Mucosa of descending colon (tissue), 3 donors: ENCODE data around the gene TBRG4. TPM values are rescaled to one million over a fixed set of nuclear protein-coding genes. Genes with fewer than 3 reads are reported as not detected.
"Not testable (repeated sequence)": the region's sequence is repeated elsewhere in the genome, so short reads cannot be mapped to it uniquely, and the experiment has no call there.

Experiments
- ATAC-seq: fragments of 200-7000 bp; cut with Tn5 transposase; one replicate; pipeline ENCODE4 v1.9.1; 2020; ENCODE audit warnings: mild to moderate bottlenecking, moderate library complexity
- DNase-seq, 3 donors: peaks; one replicate each; pipeline ENCODE4 v3.0.0-alpha.2; 2020
- H3K36me3 ChIP-seq: fragments of 200-600 bp; one replicate; pipeline ENCODE4 v1.8.0; 2021; ENCODE audit warnings: low read depth, mild to moderate bottlenecking
- H3K4me1 ChIP-seq: fragments of 200-600 bp; one replicate; pipeline ENCODE4 v1.8.0; 2021; ENCODE audit warnings: low read depth, mild to moderate bottlenecking
- H3K4me3 ChIP-seq: fragments of 200-600 bp; one replicate; pipeline ENCODE4 v1.8.0; 2021; ENCODE audit warnings: mild to moderate bottlenecking
- H3K9me3 ChIP-seq: fragments of 200-600 bp; one replicate; pipeline ENCODE4 v1.8.0; 2021; ENCODE audit warnings: mild to moderate bottlenecking
- intact Hi-C, 2 donors: fragments of 100-400 bp; cut with DNase I in 1 of 2; cut with micrococcal nuclease in 1 of 2; formaldehyde crosslinking; loops; one replicate each; pipeline versions ENCODE4 v1.11.0 to v1.11.1; 2022; cut with DNase I, micrococcal nuclease
- total RNA-seq, 3 donors: library from RNA; stranded (reverse); fragmentation: NEBNext Ultra II Directional in 2 of 3; extraction: Animal tissue kit (Norgen Biotek cat#: 25700) in 2 of 3; gene quantifications; one replicate each; pipeline versions ENCODE4 v1.2.1 to v1.2.4, GENCODE V29; 2021 to 2023
- TF ChIP-seq, protein P1 (sequence below): fragments of 200-600 bp; IDR thresholded peaks from one replicate; pipeline ENCODE4 v1.8.0; 2022; ENCODE audit warnings: antibody characterized with exemption, mild to moderate bottlenecking
- donor health status: DM: no; HTN: no; CAD: no; lungs with moderate emphysema.
- donor health status: DM: no; HTN: no; CAD: no.
- donor health status: DM: no; HTN: yes; CAD: no.

The TBRG4 gene
- total RNA-seq, 3 donors from 2014 or later: 84.0 to 122 (median 85.6) TPM

DNA sequence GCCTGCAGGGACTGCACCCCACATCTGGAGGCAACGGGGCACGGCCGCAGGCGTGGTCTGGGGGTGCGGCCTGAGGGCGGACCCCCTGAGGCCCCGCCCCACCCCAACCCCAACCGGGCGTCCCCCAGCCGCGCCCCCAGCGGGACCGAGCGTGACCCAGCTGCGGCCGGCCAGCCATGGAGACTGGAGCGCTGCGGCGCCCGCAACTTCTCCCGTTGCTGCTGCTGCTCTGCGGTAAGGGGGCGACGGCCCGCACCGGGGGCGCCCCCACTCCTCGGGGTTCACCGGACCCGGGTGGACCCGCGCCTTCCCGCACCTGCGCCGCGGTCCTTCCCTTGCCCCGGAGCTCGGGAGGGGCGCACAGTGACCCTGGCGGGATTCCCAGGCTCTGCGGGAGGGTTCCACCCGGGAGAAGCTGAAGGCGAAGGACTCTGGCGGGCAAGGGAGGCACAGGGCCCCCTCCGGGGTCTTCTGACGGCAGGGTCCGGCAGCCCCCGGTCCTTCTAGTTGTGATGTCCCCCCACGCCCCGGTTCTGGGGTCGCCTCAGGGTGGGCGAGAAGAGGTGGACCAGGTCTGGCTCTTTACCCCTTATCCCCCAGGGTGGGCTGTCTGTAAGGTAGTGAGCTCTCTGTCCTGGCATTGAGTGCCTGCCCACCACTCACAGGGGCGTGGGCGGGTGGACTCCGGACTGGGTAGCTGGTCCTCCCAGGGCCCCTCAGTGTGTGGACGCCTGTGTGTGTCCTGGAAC is 46.3 kb upstream of the TBRG4 start, which contains the start of gene RAMP3:
RAMP3 (plus strand) TSS at position 139 of the 749 bp plus-strand sequence; CDS start at position 177, 38 bp downstream.
- intact Hi-C loops: no loop called here
- ATAC-seq (no peak), DNase-seq (no peak)
- no peaks in the 10 kb centered on the region for H3K9me3 ChIP-seq
- H3K36me3 ChIP-seq: no peaks in the 10 kb centered on the region
- no peaks in the 10 kb centered on the region for H3K4me1 ChIP-seq
- H3K4me3 ChIP-seq: no peak within 1 kb of the TSS
- TF ChIP-seq, protein P1, sequence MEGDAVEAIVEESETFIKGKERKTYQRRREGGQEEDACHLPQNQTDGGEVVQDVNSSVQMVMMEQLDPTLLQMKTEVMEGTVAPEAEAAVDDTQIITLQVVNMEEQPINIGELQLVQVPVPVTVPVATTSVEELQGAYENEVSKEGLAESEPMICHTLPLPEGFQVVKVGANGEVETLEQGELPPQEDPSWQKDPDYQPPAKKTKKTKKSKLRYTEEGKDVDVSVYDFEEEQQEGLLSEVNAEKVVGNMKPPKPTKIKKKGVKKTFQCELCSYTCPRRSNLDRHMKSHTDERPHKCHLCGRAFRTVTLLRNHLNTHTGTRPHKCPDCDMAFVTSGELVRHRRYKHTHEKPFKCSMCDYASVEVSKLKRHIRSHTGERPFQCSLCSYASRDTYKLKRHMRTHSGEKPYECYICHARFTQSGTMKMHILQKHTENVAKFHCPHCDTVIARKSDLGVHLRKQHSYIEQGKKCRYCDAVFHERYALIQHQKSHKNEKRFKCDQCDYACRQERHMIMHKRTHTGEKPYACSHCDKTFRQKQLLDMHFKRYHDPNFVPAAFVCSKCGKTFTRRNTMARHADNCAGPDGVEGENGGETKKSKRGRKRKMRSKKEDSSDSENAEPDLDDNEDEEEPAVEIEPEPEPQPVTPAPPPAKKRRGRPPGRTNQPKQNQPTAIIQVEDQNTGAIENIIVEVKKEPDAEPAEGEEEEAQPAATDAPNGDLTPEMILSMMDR: no peak

DNA sequence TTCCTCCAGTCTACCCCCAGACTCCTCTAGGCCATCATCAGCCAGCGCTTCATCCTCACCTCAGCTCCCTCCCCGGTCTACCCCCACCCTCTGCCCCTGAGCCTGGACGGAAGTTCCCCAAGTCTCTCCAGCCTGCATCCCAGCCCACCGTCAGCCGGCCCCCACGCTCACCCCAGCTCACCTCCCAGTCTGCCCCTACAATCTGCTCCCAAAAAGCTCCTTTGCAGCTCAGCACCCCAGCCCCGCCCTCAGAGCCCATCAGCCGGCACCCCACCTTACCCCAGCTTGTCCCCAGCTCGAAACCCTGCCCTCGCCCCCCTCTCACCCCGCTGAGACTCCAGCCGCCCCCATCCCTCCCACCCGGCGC is 45.8 kb upstream of the TBRG4 start:
- DNase-seq: no peak
- Histone ChIP-seq H3K36me3 (no peaks in the 10 kb centered on the region), H3K9me3 (no peaks in the 10 kb centered on the region), H3K4me3 (no peak overlapping the region), H3K4me1 (no peaks in the 10 kb centered on the region)
- no peak for ATAC-seq
- TF ChIP-seq, protein P1: no peak
- intact Hi-C loops: no loop called here

DNA sequence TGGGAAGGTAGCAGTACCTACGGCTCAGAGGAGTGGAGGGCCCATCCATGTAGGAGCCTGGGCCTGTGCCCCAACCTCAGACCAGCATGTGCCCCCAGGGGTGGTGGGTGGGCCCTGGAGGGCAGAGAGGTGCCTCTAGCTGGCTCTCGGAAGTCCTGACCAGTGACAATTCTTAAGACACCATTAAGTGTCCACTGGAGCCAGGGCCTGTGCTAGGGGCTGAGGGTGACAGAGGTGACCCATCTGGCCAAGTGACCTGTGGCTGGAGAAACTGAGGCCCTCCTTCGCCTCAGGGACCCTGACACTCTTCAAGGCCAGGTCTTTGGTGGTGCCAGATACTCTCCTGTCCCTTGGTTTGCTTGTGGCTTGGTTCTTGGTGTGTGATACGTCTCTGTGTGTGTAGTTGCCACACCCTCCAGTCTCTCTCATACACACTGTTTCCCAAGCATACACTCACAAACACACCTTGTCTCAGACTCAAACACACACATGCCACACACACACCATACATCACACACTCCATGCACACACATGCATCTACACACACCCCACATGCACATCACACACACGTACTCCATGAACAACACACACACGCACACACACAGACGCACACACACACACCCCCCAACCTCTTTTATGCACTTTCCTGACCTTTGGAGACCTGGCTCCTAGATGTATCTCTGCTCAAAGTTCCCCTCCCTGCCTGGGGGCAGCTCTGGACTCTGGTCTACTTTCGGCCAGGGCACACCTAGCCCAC is 45.2 kb upstream of the TBRG4 start:
- no peaks in the 10 kb centered on the region for H3K36me3 ChIP-seq
- no peaks in the 10 kb centered on the region for H3K9me3 ChIP-seq
- intact Hi-C loops: no loop called here
- no peaks in the 10 kb centered on the region for H3K4me1 ChIP-seq
- TF ChIP-seq, protein P1: no peak
- no peak for ATAC-seq
- H3K4me3 ChIP-seq: no peak overlapping the region
- DNase-seq: no peak

GRCh38 chr7:45155941-45156340 is 44.4 kb upstream of the TBRG4 start:
- TF ChIP-seq, protein P1: no peak
- DNase-seq (no peak), ATAC-seq (no peak)
- intact Hi-C loops: loop anchor here in 1 of 2 donors (2.0 kb wide), 1 partner anchor 105 kb away; no protein-coding TSS in a partner anchor
- H3K9me3 ChIP-seq: no peaks in the 10 kb centered on the region
- H3K4me3 ChIP-seq: no peak overlapping the region
- H3K4me1 ChIP-seq: no peaks in the 10 kb centered on the region
- no peaks in the 10 kb centered on the region for H3K36me3 ChIP-seq

DNA sequence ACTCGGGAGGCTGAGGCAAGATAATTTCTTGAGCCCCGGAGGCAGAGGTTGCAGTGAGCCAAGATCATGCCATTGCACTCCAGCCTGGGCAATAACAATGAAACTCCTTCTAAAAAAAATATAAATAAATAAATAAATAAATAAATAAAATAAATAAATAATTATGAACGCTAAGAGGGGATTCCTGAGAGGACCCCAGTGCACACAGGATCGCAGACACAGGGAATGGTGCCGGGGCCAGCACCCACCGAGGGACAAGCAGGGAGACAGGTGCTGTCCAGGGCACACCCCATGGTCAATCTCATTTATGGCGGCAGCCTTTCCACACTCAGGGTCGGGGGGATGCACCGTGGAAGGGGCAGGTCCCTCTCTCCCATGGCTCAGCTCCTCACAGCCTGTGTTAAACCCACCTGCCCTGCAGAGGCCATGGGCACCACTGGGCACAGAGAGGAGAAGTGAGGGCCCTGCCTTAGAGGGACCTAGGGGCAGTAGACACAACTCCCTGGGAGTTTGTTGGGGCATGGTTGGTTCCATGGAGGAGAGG is 43.9 kb upstream of the TBRG4 start:
- no peak overlapping the region for H3K4me3 ChIP-seq
- TF ChIP-seq, protein P1: no peak
- intact Hi-C loops: loop anchor here in 1 of 2 donors (2.0 kb wide), 1 partner anchor 105 kb away; no protein-coding TSS in a partner anchor
- H3K36me3 ChIP-seq: no peaks in the 10 kb centered on the region
- no peak for ATAC-seq
- H3K9me3 ChIP-seq: no peaks in the 10 kb centered on the region
- no peaks in the 10 kb centered on the region for H3K4me1 ChIP-seq
- no peak for DNase-seq

DNA sequence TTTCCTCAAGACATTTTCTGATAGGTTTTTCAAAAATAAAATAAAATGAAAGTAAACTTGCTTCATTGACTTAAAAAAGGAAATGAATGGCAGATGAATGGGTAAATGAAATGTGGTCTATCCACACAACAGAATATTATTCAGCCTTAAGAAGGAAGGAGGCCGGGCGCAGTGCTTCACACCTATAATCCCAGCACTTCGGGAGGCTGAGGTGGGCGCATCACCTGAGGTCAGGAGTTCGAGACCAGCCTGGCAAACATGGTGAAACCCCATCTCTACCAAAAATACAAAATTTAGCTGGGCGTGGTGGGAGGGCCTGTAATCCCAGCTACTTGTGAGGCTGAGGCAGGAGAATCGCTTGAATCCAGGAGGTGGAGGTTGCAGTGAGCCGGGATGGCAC is 42.4 kb upstream of the TBRG4 start:
- not testable (repeated sequence) for DNase-seq, H3K36me3 ChIP-seq, H3K4me1 ChIP-seq, ATAC-seq, H3K9me3 ChIP-seq, H3K4me3 ChIP-seq
- intact Hi-C loops: loop anchor here (2.0 to 5.0 kb wide), 2 partner anchors 107 to 108 kb away; no protein-coding TSS in a partner anchor
